Erythroblast (primary cell): ENCODE results near the gene JMJD8.

Source experiments
- DNase-seq, 2 experiments: peaks; one replicate each; lab custom pipeline; 2025; lab: John Stamatoyannopoulos, UW
- GATA1 ChIP-seq: IDR thresholded peaks from 2 replicates; pipeline ENCODE4 v1.6.1; 2011; ENCODE audit warnings: low read depth, mild to moderate bottlenecking, control low read depth, low read length, moderate library complexity
- POLR2A ChIP-seq: IDR thresholded peaks from 2 replicates; pipeline ENCODE4 v1.6.1; 2011; ENCODE audit warnings: mild to moderate bottlenecking, low read length

The JMJD8 gene

GRCh38 chr16:684071-684794, at the start of gene JMJD8:
JMJD8 (minus strand) TSS chr16:684334; CDS start chr16:684319, 15 bp downstream.
- peak; percentile 97 to 98 for DNase-seq
- TF ChIP-seq GATA1: no peak
- peak; percentile 69 for TF ChIP-seq POLR2A

GRCh38 chr16:733382-734207, 49.5 kb upstream of the JMJD8 start:
- no peak for DNase-seq
- TF ChIP-seq GATA1 (no peak), POLR2A (no peak)

- TF ChIP-seq POLR2A: no peak
- TF ChIP-seq GATA1: no peak
- DNase-seq: no peak
These were observed 48.8 kb upstream of the JMJD8 start for GRCh38 chr16:732936-733335.

GRCh38 chr16:732332-732731, 48.2 kb upstream of the JMJD8 start:
- TF ChIP-seq POLR2A (no peak), GATA1 (no peak)
- no peak for DNase-seq

- no peak for TF ChIP-seq GATA1
- no peak for TF ChIP-seq POLR2A
- DNase-seq: no peak
These were observed 46.8 kb upstream of the JMJD8 start for GRCh38 chr16:730666-731509.

- TF ChIP-seq POLR2A: peak; percentile 25
- TF ChIP-seq GATA1: no peak
- DNase-seq: no peak
These were observed 45.9 kb upstream of the JMJD8 start for GRCh38 chr16:729768-730665.

GRCh38 chr16:728890-729744, 45.0 kb upstream of the JMJD8 start:
- TF ChIP-seq GATA1 (no peak), POLR2A (no peak)
- DNase-seq: no peak

- DNase-seq: peak; percentile 80 to 85
- TF ChIP-seq POLR2A (no peak), GATA1 (no peak)
These were observed 44.2 kb upstream of the JMJD8 start for GRCh38 chr16:728131-728889.

GRCh38 chr16:727291-727977, 43.3 kb upstream of the JMJD8 start:
- peak; percentile 69 to 77 for DNase-seq

GRCh38 chr16:726438-727290, 42.5 kb upstream of the JMJD8 start, which contains the start of the genes CCDC78 and HAGHL:
CCDC78 (minus strand) TSS chr16:726443; CDS start chr16:726367, 76 bp downstream.
HAGHL (plus strand) TSS chr16:727106; CDS start chr16:727510, 404 bp downstream.
- DNase-seq: peak; percentile 74 to 75
- TF ChIP-seq GATA1 (no peak), POLR2A (no peak)

More at GRCh38 chr16:727291-727977, 43.3 kb upstream of the JMJD8 start:
- no peak for TF ChIP-seq POLR2A
- no peak for TF ChIP-seq GATA1
